HEK293 (cell line): ENCODE data around the gene MYL7.

Experiments
- CTCF ChIA-PET: fragments of 350-600 bp; formaldehyde crosslinking; extraction: SDS; loops from one replicate; lab custom pipeline; 2021; ENCODE audit warnings: antibody characterized with exemption; lab: Yijun Ruan, JAX
- POLR2A ChIA-PET: fragments of 300-600 bp; formaldehyde crosslinking; extraction: SDS; loops from one replicate; lab custom pipeline; 2020; ENCODE audit warnings: antibody characterized with exemption, inconsistent platforms; lab: Yijun Ruan, JAX
- H3K27ac ChIP-seq: fragments of 200-500 bp; sonication (Bioruptor generic); 2 replicates; pipeline ENCODE4 v1.5.1; 2014; ENCODE audit warnings: low read depth, low read length, control low read depth, inconsistent platforms; ENCODE audit errors: extremely low read depth
- H3K36me3 ChIP-seq, 2 experiments: fragments of 200-500 bp in 1 of 2; sonication (Bioruptor generic) in 1 of 2; 1 replicate in 1 of 2; 2 replicates in 1 of 2; pipeline ENCODE4 v1.5.1; 2014 to 2017; ENCODE audit warnings: inconsistent platforms in 2 of 2, low read length in 2 of 2; ENCODE audit not compliant: control insufficient read depth in 2 of 2, insufficient read depth in 1 of 2
- H3K4me1 ChIP-seq: fragments of 200-500 bp; sonication (Bioruptor generic); 2 replicates; pipeline ENCODE4 v1.5.1; 2014; ENCODE audit warnings: mild to moderate bottlenecking, low read length, inconsistent platforms; ENCODE audit not compliant: control insufficient read depth, insufficient read depth
- H3K4me3 ChIP-seq: 2 replicates; pipeline ENCODE4 v1.5.1; 2011; ENCODE audit warnings: low read depth, mild to moderate bottlenecking, control low read depth, low read length, moderate library complexity
- H3K9me3 ChIP-seq: fragments of 200-500 bp; sonication (Bioruptor generic); 2 replicates; pipeline ENCODE4 v1.5.1; 2014; ENCODE audit warnings: low read depth, low read length, inconsistent platforms; ENCODE audit not compliant: control insufficient read depth, insufficient read depth
- GLIS2 ChIP-seq: fragments of 450-650 bp; formaldehyde crosslinking; IDR thresholded peaks from 2 replicates; pipeline ENCODE4 v1.5.1; 2016; ENCODE audit warnings: missing biosample characterization, missing genetic modification characterization
- HOXD13 ChIP-seq: sonication (generic); formaldehyde crosslinking; IDR thresholded peaks from 2 replicates; pipeline ENCODE4 v1.8.0; 2022; ENCODE audit warnings: missing genetic modification reagents, borderline replicate concordance
- SETDB1 ChIP-seq: IDR thresholded peaks from one replicate; pipeline ENCODE4 v1.6.1; 2017; ENCODE audit warnings: mild to moderate bottlenecking, low read length, moderate library complexity, mixed read lengths; ENCODE audit not compliant: insufficient read length
- SP7 ChIP-seq: fragments of 450-650 bp; formaldehyde crosslinking; IDR thresholded peaks from 2 replicates; pipeline ENCODE4 v1.5.1; 2016; ENCODE audit warnings: missing biosample characterization, missing genetic modification characterization
- ZNF19 ChIP-seq: fragments of 450-650 bp; formaldehyde crosslinking; IDR thresholded peaks from 2 replicates; pipeline ENCODE4; 2016; ENCODE audit warnings: missing biosample characterization, missing genetic modification characterization, low read depth
- ZNF266 ChIP-seq: fragments of 450-650 bp; formaldehyde crosslinking; IDR thresholded peaks from 2 replicates; pipeline ENCODE4 v1.5.1; 2016; ENCODE audit warnings: missing biosample characterization, missing genetic modification characterization, low read depth
- ZNF354C ChIP-seq: fragments of 450-650 bp; formaldehyde crosslinking; IDR thresholded peaks from 2 replicates; pipeline ENCODE4 v1.5.1; 2016; ENCODE audit warnings: missing biosample characterization, missing genetic modification characterization, low read depth, borderline replicate concordance
- ZNF544 ChIP-seq: fragments of 450-650 bp; formaldehyde crosslinking; IDR thresholded peaks from 2 replicates; pipeline ENCODE4 v1.5.0; 2017; ENCODE audit warnings: missing biosample characterization, missing genetic modification characterization
- ZNF623 ChIP-seq: fragments of 450-650 bp; formaldehyde crosslinking; IDR thresholded peaks from 2 replicates; pipeline ENCODE4 v1.5.1; 2016; ENCODE audit warnings: missing biosample characterization, missing genetic modification characterization
- ZNF658 ChIP-seq: fragments of 450-650 bp; formaldehyde crosslinking; IDR thresholded peaks from 2 replicates; pipeline ENCODE4; 2016; ENCODE audit warnings: missing biosample characterization, missing genetic modification characterization
- ZNF776 ChIP-seq: fragments of 450-650 bp; formaldehyde crosslinking; IDR thresholded peaks from 2 replicates; pipeline ENCODE4 v1.5.0; 2017; ENCODE audit warnings: missing biosample characterization, missing genetic modification characterization, borderline replicate concordance
- TF ChIP-seq, protein P1 (sequence below): fragments of 450-650 bp; formaldehyde crosslinking; IDR thresholded peaks from 2 replicates; pipeline ENCODE4 v1.5.1; 2016; ENCODE audit warnings: missing biosample characterization, missing genetic modification characterization
- TF ChIP-seq, protein P2 (sequence below): fragments of 450-650 bp; formaldehyde crosslinking; IDR thresholded peaks from 2 replicates; pipeline ENCODE4 v1.5.1; 2016; ENCODE audit warnings: missing biosample characterization, missing genetic modification characterization
- TF ChIP-seq, protein P3 (sequence below): fragments of 450-650 bp; formaldehyde crosslinking; IDR thresholded peaks from 2 replicates; pipeline ENCODE4 v1.5.1; 2016; ENCODE audit warnings: missing biosample characterization, missing genetic modification characterization
- TF ChIP-seq, protein P4 (sequence below): fragments of 450-650 bp; formaldehyde crosslinking; IDR thresholded peaks from 2 replicates; pipeline ENCODE4 v1.5.1; 2017; ENCODE audit warnings: missing biosample characterization, missing genetic modification characterization
- TF ChIP-seq, protein P5 (sequence below): fragments of 450-650 bp; formaldehyde crosslinking; IDR thresholded peaks from 2 replicates; pipeline ENCODE4 v1.5.1; 2016; ENCODE audit warnings: missing biosample characterization, missing genetic modification characterization
- TF ChIP-seq, protein P6 (sequence below): fragments of 450-650 bp; IDR thresholded peaks from 2 replicates; pipeline ENCODE4 v1.5.1; 2018; ENCODE audit warnings: missing biosample characterization, mild to moderate bottlenecking, missing genetic modification characterization

The MYL7 gene

DNA sequence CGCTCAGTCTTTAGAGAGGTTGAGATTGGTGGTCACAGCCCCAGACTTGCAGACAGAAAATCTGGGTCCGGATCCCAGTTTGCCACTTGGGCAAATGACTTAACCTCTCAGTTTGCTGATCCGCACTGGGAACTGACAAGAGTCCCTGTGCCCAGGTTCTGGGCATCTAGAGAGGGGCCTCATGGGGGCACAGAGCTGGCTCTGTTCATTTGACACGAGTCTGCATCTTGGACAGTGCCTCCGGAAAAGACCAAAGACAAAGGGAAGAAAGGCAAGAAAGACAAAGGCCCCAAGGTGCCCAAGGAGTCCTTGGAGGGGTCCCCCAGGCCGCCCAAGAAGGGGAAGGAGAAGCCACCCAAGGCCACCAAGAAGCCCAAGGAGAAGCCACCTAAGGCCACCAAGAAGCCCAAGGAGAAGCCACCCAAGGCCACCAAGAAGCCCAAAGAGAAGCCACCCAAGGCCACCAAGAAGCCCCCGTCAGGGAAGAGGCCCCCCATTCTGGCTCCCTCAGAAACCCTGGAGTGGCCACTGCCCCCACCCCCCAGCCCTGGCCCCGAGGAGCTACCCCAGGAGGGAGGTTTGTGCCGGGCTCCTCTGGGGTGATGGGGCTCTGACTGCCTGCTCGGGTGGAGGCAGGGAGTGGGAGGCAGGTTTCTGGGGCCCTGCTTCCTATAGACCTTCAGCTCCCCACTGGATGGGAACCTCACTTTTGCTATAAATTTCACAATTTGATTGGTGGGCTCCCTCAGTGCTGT lies 34.6 kb downstream of the MYL7 start:
- TF ChIP-seq SP7 (no peak), SETDB1 (no peak), ZNF544 (tag by site-specific recombination) (no peak)
- TF ChIP-seq, protein P1, sequence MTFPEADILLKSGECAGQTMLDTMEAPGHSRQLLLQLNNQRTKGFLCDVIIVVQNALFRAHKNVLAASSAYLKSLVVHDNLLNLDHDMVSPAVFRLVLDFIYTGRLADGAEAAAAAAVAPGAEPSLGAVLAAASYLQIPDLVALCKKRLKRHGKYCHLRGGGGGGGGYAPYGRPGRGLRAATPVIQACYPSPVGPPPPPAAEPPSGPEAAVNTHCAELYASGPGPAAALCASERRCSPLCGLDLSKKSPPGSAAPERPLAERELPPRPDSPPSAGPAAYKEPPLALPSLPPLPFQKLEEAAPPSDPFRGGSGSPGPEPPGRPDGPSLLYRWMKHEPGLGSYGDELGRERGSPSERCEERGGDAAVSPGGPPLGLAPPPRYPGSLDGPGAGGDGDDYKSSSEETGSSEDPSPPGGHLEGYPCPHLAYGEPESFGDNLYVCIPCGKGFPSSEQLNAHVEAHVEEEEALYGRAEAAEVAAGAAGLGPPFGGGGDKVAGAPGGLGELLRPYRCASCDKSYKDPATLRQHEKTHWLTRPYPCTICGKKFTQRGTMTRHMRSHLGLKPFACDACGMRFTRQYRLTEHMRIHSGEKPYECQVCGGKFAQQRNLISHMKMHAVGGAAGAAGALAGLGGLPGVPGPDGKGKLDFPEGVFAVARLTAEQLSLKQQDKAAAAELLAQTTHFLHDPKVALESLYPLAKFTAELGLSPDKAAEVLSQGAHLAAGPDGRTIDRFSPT (tag by site-specific recombination), result no peak
- Histone ChIP-seq H3K4me1 (no peaks in the 10 kb centered on the region), H3K4me3 (no peak overlapping the region), H3K9me3 (no peaks in the 10 kb centered on the region), H3K27ac (no peak overlapping the region), H3K36me3 (no peaks in the 10 kb centered on the region)
- POLR2A ChIA-PET, result interaction anchor here (1.5 kb wide), 1 partner anchor 10 kb away, joined by 3 read pairs; no protein-coding TSS in a partner anchor
- CTCF ChIA-PET, result no interaction called here

DNA sequence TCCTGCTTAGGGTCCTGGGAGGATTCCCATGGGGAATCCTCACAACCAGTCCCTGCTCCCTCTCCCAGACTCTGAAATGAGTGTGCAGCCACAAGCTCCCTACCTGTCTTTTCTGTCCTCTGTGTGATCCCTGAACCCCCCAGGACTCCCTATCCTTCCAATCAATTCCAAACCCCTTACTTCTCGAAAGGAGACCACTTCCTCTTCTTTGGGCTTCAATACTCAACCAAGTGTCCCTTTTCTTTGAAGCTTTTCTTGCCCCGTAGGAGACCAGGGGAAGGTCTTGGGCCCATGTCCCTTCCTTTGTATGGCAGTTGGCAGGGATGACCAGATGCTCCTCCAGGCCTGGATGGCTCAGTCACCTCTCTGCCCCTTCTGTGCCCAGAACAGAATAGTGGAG lies 35.3 kb downstream of the MYL7 start:
- no peaks in the 10 kb centered on the region for H3K36me3 ChIP-seq
- no peak overlapping the region for H3K27ac ChIP-seq
- no peak for TF ChIP-seq GLIS2
- TF ChIP-seq, protein P2, sequence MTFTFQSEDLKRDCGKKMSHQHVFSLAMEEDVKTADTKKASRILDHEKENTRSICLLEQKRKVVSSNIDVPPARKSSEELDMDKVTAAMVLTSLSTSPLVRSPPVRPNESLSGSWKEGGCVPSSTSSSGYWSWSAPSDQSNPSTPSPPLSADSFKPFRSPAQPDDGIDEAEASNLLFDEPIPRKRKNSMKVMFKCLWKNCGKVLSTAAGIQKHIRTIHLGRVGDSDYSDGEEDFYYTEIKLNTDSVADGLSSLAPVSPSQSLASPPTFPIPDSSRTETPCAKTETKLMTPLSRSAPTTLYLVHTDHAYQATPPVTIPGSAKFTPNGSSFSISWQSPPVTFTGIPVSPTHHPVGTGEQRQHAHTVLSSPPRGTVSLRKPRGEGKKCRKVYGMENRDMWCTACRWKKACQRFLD, result no peak
- TF ChIP-seq HOXD13 (CRISPR knock-in tag), result no peak
- no peak for TF ChIP-seq ZNF266 (tag by site-specific recombination)
- TF ChIP-seq, protein P3, sequence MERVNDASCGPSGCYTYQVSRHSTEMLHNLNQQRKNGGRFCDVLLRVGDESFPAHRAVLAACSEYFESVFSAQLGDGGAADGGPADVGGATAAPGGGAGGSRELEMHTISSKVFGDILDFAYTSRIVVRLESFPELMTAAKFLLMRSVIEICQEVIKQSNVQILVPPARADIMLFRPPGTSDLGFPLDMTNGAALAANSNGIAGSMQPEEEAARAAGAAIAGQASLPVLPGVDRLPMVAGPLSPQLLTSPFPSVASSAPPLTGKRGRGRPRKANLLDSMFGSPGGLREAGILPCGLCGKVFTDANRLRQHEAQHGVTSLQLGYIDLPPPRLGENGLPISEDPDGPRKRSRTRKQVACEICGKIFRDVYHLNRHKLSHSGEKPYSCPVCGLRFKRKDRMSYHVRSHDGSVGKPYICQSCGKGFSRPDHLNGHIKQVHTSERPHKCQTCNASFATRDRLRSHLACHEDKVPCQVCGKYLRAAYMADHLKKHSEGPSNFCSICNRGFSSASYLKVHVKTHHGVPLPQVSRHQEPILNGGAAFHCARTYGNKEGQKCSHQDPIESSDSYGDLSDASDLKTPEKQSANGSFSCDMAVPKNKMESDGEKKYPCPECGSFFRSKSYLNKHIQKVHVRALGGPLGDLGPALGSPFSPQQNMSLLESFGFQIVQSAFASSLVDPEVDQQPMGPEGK (tag by site-specific recombination), result no peak
- TF ChIP-seq ZNF19 (tag by site-specific recombination), result no peak
- no peak for TF ChIP-seq ZNF623 (tag by site-specific recombination)
- TF ChIP-seq, protein P4, sequence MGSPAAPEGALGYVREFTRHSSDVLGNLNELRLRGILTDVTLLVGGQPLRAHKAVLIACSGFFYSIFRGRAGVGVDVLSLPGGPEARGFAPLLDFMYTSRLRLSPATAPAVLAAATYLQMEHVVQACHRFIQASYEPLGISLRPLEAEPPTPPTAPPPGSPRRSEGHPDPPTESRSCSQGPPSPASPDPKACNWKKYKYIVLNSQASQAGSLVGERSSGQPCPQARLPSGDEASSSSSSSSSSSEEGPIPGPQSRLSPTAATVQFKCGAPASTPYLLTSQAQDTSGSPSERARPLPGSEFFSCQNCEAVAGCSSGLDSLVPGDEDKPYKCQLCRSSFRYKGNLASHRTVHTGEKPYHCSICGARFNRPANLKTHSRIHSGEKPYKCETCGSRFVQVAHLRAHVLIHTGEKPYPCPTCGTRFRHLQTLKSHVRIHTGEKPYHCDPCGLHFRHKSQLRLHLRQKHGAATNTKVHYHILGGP (tag by site-specific recombination), result no peak
- no peak for TF ChIP-seq ZNF354C (tag by site-specific recombination)
- TF ChIP-seq, protein P5, sequence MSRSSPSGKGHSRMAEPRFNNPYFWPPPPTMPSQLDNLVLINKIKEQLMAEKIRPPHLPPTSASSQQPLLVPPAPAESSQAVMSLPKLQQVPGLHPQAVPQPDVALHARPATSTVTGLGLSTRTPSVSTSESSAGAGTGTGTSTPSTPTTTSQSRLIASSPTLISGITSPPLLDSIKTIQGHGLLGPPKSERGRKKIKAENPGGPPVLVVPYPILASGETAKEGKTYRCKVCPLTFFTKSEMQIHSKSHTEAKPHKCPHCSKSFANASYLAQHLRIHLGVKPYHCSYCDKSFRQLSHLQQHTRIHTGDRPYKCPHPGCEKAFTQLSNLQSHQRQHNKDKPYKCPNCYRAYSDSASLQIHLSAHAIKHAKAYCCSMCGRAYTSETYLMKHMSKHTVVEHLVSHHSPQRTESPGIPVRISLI (tag by site-specific recombination), result no peak
- TF ChIP-seq ZNF776 (tag by site-specific recombination), result no peak
- no peak for TF ChIP-seq ZNF658 (tag by site-specific recombination)
- TF ChIP-seq, protein P6, sequence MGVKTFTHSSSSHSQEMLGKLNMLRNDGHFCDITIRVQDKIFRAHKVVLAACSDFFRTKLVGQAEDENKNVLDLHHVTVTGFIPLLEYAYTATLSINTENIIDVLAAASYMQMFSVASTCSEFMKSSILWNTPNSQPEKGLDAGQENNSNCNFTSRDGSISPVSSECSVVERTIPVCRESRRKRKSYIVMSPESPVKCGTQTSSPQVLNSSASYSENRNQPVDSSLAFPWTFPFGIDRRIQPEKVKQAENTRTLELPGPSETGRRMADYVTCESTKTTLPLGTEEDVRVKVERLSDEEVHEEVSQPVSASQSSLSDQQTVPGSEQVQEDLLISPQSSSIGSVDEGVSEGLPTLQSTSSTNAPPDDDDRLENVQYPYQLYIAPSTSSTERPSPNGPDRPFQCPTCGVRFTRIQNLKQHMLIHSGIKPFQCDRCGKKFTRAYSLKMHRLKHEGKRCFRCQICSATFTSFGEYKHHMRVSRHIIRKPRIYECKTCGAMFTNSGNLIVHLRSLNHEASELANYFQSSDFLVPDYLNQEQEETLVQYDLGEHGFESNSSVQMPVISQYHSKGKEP (tag by site-specific recombination), result no peak
- CTCF ChIA-PET, result interaction anchor here (0.7 kb wide), 1 partner anchor 20 kb away, joined by 3 read pairs; no protein-coding TSS in a partner anchor
- no peak overlapping the region for H3K4me3 ChIP-seq
- POLR2A ChIA-PET, result interaction anchor here (0.6 to 1.5 kb wide), 2 partner anchors 11 to 30 kb away, joined by 3 read pairs; no protein-coding TSS in a partner anchor
- no peaks in the 10 kb centered on the region for H3K4me1 ChIP-seq
- no peaks in the 10 kb centered on the region for H3K9me3 ChIP-seq
